Effector CD8-positive, alpha-beta T cell (primary cell): ENCODE data around the gene MYPOP.

Experiments used
- DNase-seq: peaks from one replicate; lab custom pipeline; 2025; lab: John Stamatoyannopoulos, UW
- total RNA-seq, 4 experiments: gene quantifications; one replicate each; lab custom pipeline; 2026; lab: John Stamatoyannopoulos, UW

MYPOP gene, protein sequence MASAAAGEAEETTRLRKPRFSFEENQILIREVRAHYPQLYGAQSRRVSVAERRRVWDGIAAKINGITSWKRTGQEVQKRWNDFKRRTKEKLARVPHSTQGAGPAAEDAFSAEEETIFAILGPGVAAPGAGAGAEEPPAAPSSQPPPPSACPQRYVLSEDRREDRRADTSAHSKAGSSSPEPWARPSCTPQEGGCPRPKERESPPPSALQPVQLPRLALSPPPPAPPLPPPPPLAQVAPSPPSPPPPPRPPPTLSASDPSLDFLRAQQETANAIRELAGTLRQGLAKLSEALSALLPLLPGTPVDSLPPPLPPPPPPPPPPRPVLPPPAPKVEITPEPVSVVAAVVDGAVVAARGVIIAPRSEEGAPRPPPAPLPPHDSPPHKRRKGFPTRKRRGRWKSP
- total RNA-seq: 4.0 to 7.7 (median 5.4) reads per million in 4 experiments

DNA sequence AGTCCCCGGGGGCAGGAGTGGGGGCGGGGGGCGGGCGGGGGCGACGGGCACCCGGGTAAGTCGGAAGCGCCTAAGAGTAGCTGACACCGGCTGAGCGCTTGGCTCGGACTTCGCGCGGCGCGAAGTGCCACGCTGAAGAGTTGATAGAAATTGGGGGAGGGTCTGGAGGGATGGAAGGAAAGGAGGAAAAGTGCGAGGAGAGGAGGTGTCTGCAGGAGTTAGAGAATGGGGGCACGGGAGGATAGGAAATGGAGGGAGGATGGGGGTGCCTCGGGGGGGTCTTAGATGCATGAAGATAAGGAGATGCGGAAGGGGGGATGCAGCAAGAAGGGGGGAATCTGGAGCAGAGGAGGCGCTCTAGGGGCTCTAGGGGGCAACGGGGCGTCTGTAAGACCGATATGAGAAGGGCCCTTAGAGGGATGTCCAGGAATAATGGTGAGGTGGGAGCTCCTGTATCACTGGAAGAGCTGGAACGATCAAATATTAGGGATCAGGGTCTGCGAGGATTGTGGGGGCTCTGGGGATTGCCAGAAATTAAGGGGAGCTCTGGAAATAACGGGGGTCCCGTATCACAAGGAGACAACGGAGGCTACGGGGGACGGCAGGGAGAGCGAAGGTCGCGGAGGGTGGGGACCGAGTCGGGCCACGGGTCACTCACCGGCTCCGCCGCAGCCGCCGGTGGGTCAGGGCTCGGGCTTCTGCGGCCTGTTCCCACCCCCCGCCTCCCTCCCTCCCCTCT, at the start of gene MYPOP:
Gene MYPOP, minus strand, starts transcription at position 702 of the 739 bp plus-strand sequence. CDS start 840 bp downstream, outside the sequence.
- no peak for DNase-seq

DNA sequence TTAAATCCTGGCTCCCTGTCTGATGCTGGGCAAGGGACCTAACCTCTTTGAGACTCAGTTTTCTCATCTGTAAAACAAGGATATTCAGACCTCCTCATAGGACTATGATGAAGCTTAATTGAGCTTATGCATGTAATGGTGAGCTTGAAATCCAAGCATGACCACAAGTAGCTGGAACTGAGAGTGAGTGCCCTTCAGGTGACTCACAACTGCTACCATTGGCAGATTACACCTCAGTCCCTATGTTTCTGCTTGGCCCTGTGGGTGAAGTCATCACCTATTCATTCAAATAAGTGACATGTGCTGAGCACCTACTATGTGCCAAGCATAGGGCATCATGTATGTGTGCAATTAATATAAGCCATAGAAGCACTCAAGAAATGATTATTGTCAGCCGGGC, 45.5 kb upstream of the MYPOP start:
- DNase-seq: no peak

DNA sequence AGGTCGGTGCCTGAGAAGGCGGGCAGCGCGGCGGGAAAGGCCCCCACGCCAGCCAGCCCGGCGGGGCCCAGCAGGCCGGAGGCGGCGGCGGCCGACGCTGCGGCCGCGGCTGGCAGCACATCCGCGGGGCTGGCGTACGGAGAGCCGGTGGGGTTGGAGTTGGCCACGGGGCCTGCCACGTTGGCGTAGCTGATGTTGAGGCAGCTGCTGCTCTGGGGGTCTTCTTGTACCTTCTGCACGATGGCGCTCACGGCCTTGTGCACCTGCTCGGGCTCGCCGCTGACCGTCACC, 38.0 kb upstream of the MYPOP start:
- no peak for DNase-seq

DNA sequence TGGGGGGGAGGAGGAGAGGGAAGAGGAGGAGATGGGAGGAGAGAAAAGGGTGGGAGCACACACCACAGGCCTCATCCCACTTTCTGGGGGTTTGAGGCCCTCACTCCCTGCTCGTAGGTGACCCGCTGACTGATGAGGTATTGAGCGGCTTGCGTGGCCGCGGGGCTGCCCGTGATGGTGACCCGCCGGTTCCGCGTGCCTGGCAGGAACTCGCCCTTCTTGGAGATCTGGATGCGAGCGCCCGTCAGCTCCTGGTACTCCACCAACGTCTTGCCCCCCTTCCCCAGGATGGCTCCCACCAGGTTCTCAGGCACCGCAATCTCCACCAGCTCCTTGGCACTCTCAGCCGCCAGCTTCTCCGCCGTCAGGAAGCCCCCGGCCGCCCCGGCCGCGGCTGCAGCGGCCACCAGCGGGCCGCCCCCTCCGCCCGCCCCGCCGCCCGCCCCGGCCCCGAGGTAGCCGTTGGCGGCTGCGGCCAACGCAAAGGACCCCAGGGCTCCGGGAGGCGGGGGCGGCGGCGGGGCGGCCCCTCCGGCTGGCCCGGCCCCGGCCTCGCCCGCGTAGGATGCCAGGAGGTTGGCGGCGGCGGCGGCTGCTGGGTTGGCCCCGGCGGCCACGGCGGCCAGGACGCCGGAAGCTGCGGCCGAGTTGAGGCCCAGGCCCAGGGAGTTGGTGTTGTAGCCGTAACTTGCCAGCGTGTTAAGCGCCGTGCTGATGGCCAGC, 37.5 kb upstream of the MYPOP start:
- no peak for DNase-seq

DNA sequence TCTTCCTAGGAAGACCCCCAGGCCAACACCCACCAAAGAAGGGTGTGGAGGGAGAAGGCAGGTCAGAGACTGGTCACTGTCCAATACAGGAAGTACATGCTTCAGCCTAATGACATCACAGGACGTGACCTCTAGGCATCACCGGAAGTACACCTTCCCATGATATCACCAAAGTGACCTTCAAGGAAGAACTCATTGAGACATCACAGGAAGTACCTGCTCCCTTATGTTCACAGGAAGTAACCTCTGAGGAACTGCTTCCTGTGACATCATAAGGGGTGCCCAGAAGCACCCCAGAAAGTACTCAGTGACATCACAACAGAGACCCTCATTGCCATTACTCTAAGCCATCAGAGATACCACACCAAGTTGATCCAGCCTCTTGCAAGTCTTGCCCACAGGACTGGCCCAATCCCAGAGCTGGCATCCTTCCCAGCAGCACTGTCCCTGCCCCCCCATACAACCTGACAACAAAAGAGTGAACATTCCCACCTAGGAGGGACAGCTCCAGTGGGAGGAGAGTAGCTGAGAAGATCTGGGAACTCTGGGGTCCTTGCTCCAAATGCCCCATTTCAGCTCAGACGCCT, 36.4 kb upstream of the MYPOP start:
- DNase-seq: no peak

DNA sequence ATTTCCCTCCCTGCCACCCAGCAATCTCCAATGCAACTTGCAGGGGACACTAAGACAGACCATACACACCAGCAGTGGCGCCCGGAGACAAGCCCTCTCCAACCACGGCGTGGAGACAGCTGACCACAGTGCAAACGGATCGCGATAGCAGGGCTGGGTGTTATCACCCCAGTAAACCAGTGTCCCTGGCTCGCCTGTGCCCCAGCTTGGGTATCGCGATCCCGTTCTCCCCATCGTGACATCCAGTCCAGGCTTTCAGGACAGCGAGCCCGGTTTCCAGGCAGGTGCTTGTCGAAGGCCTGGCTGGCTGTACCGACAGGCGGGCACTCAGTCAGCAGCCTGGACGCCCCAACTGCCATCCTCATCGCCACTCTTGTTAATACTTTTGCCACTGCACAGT, 32.9 kb upstream of the MYPOP start:
- no peak for DNase-seq

DNA sequence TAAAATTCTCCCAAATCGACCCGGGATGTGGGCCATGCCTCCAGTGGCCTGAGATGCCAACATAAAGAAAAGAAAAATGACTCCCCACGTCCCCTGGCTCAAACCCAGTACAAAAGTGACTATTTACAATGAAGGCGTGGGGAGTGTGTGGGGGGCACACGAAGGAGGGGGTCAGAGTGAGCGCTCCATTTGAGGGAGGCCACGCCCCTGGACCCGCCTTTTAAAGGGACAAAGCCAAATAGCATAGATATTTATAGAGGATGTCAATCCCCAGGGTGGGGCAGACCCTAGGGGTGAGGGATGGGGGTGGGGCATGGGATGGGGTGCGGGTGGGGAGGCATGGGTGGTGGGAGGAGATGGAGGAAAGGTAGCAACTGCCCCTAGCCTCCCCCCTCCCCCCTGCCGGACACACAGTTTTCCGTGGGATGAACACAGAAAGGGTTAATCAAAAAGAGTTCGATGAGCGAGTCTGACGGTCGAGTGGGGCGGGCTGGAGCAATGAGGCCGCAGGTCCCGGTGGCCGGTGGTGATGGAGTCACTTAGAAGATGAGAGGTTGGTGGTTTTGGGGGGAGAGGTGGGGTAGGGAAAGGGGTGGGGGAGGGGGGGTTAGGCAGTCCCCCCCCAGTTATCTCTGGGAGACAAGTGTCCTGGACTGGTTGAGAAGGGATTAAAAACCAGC, 32.3 kb upstream of the MYPOP start:
- no peak for DNase-seq

DNA sequence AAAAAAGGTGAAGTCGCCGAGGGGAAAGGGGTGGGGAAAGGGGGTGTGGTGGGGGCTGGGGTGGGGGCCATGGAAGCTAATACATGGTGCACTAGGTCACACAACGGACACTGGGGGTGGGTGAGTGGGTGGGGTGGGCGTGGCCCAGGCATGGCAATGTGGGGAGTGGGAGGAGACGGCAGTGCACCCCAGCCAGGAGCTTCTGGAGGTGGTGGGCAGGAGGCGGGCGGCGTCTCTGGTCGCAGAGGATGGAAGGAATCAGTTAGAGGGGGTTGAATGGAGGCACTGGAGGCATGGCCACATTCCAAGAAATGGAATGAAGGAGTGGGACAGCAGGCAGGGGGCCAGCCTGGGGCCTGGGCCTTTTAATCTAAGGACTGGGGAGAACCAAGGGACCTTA, 31.3 kb upstream of the MYPOP start:
- no peak for DNase-seq

DNA sequence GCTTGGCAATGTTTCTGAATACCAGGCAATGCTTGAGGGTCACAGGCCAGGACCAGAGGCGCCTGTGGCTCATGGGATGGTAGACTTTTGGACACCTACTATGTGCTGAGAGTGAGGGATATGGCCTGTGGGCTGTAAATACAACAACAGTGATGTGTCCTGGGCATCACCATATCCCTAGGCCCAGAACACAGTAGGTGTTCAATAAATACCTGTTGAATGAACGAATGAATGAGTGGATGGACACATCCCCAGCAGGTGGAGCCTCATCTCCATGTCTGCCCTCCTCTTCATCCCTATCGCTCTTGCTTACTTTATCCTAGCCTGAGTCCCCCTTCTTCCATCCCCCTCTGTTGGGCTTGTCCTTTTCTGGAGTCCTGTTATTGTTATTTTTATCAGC, 28.6 kb upstream of the MYPOP start:
- no peak for DNase-seq

DNA sequence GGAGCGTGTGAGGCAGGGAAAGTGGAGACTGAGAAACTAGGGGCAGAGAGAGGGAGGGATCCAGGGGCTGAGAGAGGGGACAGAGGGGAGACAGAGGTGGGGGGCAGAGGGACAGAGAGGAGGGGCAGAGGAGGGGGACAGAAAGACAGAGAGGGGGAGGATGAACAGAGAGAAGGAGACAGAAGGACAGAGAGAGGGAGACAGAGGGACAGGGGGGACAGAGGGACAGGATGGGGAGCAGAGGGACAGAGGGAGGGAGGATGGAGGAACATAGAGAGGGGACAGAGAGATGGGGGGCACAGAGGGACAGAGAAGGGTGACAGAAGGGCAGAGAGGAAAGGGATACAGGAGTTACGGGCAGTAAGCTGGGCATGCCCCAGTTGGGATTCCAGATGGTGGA, 26.8 kb upstream of the MYPOP start:
- no peak for DNase-seq

DNA sequence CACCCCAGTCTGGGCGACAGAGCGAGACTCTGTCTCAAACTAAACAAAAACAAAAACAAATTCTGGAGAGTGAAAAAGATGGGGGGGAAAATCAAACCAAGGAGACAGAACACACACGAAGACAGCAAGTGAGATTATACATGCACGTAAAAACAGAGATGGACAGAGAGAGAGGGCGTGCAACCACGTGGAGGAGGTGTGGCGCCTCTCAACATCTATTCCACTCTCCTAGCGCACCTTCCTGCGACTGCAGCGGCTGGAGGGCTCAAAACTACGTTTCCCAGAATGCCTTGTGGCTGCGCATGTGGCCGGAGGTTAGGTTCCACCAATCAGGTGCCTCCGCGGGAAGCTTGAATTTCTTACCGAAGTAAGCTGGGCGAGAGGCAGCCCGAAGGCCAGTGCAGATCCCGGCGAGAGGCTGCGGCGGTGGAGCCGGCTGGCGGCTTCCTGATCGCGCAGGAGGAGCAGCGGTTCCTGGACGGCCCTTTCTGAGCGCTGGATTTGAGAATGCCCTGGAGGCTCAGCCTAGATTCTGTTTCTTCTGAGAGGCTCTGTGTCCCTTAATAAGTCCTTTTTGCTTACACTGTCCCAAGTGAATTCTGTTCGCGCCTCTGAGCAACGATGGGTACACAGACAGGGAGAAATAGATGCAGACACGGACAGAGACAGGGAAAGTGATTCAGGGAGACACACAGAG, 25.3 kb upstream of the MYPOP start:
- DNase-seq: peak; percentile 81

DNA sequence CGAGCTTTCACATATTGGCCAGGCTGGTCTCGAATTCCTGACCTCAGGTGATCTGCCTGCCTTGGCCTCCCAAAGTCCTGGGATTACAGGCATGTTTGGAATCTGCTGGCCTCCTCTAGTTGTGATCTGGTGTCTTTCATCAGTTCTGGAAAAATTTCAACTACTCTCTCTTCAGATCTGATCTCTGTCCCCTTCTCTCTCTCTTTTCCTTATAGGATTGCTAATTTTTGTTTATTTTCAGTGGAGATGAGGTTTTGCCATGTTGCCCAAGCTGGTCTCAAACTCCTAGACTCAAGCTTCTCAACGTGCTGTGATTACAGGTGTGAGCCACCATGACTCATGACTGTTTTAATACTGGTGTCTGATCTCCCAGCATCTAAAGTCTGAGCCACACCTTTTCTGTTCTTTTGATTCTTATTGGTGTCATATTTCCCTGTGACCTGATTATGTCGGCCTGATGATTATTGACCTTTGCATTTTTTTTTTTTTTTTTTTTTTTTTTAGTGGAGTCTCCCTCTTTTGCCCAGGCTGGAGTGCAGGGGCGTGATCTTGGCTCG, 22.6 kb upstream of the MYPOP start:
- DNase-seq: no peak

DNA sequence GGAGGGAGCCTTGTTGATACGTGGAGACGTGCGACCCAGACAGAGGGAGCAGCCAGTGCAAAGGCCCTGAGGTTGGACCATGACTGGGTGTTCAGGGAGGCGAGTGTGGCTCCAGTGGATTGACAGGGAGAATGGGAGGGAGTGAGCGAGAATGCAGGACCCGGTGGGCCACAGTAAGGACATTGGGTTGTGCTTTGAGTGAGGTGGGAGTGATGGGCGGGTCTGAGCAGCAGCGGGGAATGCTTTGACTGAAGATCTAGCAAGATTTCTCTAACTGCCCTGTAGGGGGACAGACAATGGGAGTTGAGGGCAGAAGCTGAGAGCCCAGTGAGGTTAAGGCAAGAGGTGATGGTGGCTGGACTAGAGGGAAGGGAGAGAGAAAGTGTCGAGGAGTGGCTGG, 19.9 kb upstream of the MYPOP start:
- no peak for DNase-seq

DNA sequence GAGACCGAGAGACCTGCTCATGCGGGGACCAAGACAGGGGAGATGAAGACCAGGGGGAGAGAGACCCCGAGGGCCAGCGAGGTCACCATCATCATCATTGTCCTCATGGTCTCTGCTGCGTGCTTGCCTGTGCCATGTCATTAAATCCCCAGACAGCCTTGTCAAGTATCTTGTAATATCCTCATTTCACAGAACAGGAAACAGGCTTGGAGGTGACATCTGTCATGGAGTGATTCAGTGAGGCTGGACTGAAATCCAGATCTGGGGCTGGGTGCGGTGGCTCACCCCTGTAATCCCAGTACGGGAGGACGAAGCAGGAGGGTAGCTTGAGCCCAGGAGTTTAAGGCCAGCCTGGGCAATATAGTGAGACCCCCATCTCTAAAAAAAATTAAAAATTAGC, 18.0 kb upstream of the MYPOP start:
- DNase-seq: no peak

DNA sequence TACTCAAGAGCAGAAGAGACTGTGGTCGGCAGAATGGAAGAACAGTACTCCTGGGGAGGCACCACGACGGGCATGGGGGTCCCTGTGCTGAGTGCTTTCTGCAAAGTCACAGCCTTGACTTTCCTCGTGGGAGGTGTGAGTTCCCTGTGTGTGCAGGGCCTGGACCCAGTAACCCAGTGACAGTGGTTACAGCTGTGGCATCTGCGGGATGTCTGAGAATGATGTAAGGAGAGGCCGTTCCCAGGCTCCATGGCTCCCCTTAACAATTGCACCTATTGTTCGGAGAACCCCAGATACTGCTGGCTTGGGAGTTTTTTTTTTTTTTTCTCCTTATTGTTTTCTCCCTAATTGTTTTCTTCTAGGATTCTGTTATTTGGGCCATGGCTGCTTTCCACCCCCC, 17.3 kb upstream of the MYPOP start:
- no peak for DNase-seq

DNA sequence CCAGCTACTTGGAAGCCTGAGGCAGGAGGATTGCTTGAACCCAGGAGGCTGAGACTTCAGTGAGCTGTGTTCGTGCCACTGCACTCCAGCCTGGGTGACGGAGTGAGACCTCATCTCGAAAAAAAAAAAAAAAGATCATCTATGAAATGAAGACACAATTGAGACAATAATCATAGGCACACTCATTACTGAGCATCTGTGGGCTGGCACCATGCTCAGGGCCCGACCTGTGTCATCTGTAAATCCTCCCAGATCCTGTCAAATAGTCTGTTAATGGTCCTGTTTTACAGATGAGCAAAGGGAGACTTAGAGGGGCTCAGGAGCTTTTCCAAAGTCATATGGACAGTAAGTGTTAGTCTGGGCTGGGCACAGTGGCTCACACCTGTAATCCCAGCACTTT, 16.3 kb upstream of the MYPOP start:
- no peak for DNase-seq

DNA sequence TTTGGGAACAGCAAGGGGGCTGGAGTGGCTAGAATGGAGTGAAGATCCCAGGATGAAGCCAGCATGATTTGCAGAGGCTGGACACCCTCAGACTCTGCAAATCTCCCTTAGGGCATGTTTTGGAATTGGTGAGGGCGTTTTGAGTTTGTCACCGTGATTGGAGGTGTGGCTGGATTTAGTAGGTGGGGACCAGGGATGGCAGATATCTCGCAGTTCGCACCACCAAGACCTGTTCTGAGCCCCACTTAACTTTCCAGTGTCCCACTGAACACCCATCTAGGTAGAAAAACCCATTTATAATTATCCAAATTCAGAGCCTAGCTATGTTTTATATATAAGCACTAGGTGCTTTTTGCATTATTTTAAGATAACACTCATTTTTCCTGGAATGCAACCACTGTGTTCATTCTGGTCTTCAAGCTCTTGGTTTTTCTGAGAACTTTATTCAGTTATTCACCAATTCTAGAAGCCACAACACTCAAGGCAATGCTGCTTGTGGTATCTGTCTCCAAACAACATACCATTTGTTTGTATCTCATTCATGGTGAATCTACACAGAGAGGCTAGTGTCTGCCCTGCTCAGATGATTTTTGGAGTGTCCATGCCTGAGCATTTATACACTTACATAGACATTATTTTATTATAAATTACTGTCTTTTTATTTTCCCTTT, 15.1 kb upstream of the MYPOP start:
- no peak for DNase-seq

DNA sequence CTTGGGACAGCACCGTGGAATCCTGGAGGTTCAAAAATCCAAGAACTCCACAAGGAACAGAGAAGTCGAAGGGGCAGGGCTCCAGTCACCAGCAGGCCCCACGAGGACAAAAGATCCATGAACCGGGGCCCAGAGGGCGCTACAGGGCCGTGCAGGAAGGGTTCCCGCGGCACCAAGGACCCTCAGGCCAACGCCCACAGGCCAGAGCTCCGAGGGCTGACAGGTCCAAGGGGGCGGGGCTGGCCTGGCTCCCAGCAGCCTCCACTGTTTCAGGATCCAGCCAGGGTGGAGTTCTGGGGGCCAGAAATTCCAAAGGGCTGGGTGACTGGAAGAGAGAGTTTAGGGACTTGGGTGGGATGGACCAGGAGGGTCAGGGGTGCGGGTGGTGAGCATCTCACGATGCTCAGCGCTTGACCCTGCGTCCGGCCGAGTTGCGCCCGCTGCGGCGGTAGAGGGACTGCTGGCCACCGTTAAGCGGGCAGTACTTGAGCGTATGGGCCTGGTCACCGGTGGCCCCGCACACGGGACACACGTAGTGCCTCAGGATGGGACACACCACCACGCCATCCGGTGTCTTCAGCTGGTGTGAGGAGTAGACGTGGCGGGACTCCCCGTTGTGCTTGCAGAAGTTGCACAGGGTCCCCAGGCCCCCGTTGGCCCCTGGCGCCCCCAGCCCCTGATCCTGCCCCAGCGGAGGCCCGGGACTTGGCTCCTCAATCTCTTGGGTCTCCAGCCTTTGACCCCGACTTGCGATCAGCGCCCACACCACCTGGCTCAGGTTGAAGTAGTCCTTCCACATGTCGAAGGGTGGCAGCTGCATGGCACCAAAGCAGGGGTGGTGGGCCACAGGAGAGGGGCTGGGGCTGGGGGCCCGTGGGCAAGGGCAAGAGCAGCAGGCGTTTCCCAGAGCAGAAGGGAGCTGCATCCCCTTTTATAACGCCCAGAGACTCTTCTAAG, 11.7 kb upstream of the MYPOP start, which contains the start of gene NANOS2:
Gene NANOS2, minus strand, starts transcription at position 905 of the 957 bp plus-strand sequence. Its CDS starts 85 bp downstream, at position 820.
- DNase-seq: no peak

DNA sequence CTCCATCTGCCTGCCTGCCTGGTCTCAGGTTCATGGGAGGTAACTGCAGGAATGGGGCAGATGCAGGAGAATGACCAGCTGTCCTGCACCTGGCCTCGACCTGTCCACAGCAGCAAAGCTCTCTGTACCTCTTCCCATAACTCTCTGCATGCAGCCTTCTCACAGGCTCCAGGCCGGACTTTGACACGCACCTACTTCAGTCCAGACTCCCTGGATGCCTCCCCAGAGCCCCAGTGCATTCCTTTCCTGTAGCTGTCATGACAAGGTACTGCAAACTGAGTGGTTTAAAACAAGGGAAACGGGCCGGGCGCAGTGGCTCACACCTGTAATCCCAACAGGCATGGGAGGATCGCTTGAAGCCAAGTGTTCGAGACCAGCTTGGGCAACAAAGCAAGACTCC, 8.9 kb upstream of the MYPOP start:
- no peak for DNase-seq
